ENCODE measurements around the gene MFSD2A. TPM values are rescaled to one million over a fixed set of nuclear protein-coding genes. Genes with fewer than 3 reads are reported as not detected.

Gene MFSD2A
- total RNA-seq, 1 experiment from 2014 or later: 19.9 TPM

GRCh38 chr1:40014253-40014706, 59.3 kb downstream of the MFSD2A start:
- Mint-ChIP-seq H3K4me1 (peaks cover 0 to 2% of the 10 kb centered on the region in 2 experiments; a peak in 1 of 4 replicates), H3K9me3 (peaks cover 7 to 16% of the 10 kb centered on the region in 2 experiments; a peak in 4 of 5 replicates)
- no CpG with 5 or more reads among the region's 3 CpGs for WGBS (ENCODE audit: extremely low coverage, insufficient read length, low lambda C conversion rate)

More at GRCh38 chr1:40014253-40014706, 59.3 kb downstream of the MFSD2A start:
- H3K4me1 ChIP-seq (ENCODE audit: insufficient read depth, low read length): no peaks in the 10 kb centered on the region
- H2BK5ac ChIP-seq (ENCODE audit: insufficient read length, low read length): no peak overlapping the region
- H3K4ac ChIP-seq (ENCODE audit: low read depth, low read length): no peak overlapping the region
- H2BK15ac ChIP-seq (ENCODE audit: low read depth, low read length): no peak overlapping the region
- H3K27me3 ChIP-seq (ENCODE audit: insufficient read depth, low read length): no peaks in the 10 kb centered on the region
- no peak overlapping the region for H3K18ac ChIP-seq (ENCODE audit: insufficient read length, low read depth, low read length)
- Mint-ChIP-seq H3K27me3 (ENCODE audit: low read depth) (no peaks in the 10 kb centered on the region), H3K4me3 (no peak overlapping the region), H3K36me3 (ENCODE audit: insufficient read depth in 1 of 3, low read depth in 3 of 3) (peaks cover 0 to 6% (median 0%) of the 10 kb centered on the region in 3 experiments; a peak in 2 of 7 replicates), H3K27ac (no peak overlapping the region)
- H4K5ac ChIP-seq (ENCODE audit: insufficient read length, low read depth, low read length): no peak overlapping the region
- no peak overlapping the region for H2AFZ ChIP-seq (ENCODE audit: low read length)
- TF ChIP-seq CTCF (conservative IDR thresholded peaks at IDR 0.05): no peak
- no peak overlapping the region for H3K56ac ChIP-seq (ENCODE audit: insufficient read length, low read depth, low read length)
- no peak overlapping the region for H2BK20ac ChIP-seq (ENCODE audit: low read depth, low read length, poor library complexity, severe bottlenecking)
- no peak overlapping the region for H2BK120ac ChIP-seq (ENCODE audit: low read depth, low read length, poor library complexity, severe bottlenecking)
- DNase-seq: no peak
- no peaks in the 10 kb centered on the region for H3K79me1 ChIP-seq (ENCODE audit: insufficient read depth, low read depth, low read length, poor library complexity, severe bottlenecking)
- no peaks in the 10 kb centered on the region for H3K9me3 ChIP-seq (ENCODE audit: control insufficient read depth, low read depth, low read length)
- H3K23ac ChIP-seq (ENCODE audit: insufficient read length, low read depth, low read length): no peak overlapping the region
- no peak overlapping the region for H2AK5ac ChIP-seq (ENCODE audit: insufficient read length, low read length)
- no peak overlapping the region for H4K91ac ChIP-seq (ENCODE audit: insufficient read length, low read depth, low read length)
- H3K9ac ChIP-seq (ENCODE audit: extremely low read depth, insufficient read length, low read length): no peak overlapping the region
- H3K4me2 ChIP-seq (ENCODE audit: insufficient read depth, insufficient read length, low read length): no peak overlapping the region
- H4K8ac ChIP-seq (replicated peaks; ENCODE audit: insufficient read length, low read depth, low read length): no peak overlapping the region
- no peak overlapping the region for H3K27ac ChIP-seq (ENCODE audit: insufficient read length, low read depth, low read length)
- no peak overlapping the region for H3T11ph ChIP-seq (ENCODE audit: low read length)
- H3K79me2 ChIP-seq (ENCODE audit: insufficient read depth, low read length): no peaks in the 10 kb centered on the region
- no peaks in the 10 kb centered on the region for H3K23me2 ChIP-seq (ENCODE audit: insufficient read length, low read depth, low read length, poor library complexity, severe bottlenecking)
- H4K20me1 ChIP-seq (ENCODE audit: control insufficient read depth, insufficient read depth, insufficient read length): no peaks in the 10 kb centered on the region
- no peak overlapping the region for H2BK12ac ChIP-seq (ENCODE audit: insufficient read length, low read depth, low read length)
- no peak overlapping the region for H3K14ac ChIP-seq (ENCODE audit: insufficient read depth, low read length)

Measured in H9 (cell line).